Keratinocyte (primary cell): ENCODE measurements around the gene MMP2. TPM values are rescaled to one million over a fixed set of nuclear protein-coding genes. Genes with fewer than 3 reads are reported as not detected.

Source experiments
- DNase-seq: peaks from one replicate; pipeline ENCODE4 v3.0.0-alpha.2; 2011; ENCODE audit warnings: low read depth, missing footprints, low spot score
- FAIRE-seq: peaks from 2 replicates; lab custom pipeline; 2011; peaks lifted over from hg19 to GRCh38; lab: Jason Lieb, UNC
- H2AFZ ChIP-seq: 2 replicates; pipeline ENCODE4 v1.6.0; 2012; ENCODE audit warnings: low read length, control low read depth, inconsistent platforms; ENCODE audit not compliant: control insufficient read depth
- H3K27ac ChIP-seq: 2 replicates; pipeline ENCODE4 v1.5.1; 2011; ENCODE audit warnings: low read length; ENCODE audit not compliant: control insufficient read depth, insufficient read depth
- H3K27me3 ChIP-seq: 3 replicates; pipeline ENCODE4 v1.6.0; 2011; ENCODE audit warnings: low read length; ENCODE audit not compliant: control insufficient read depth, insufficient read depth; ENCODE audit errors: extremely low read depth
- H3K36me3 ChIP-seq, 2 experiments: 2 replicates in 1 of 2; 3 replicates in 1 of 2; pipeline ENCODE4 v1.5.1; 2011; ENCODE audit warnings: low read length in 2 of 2, mild to moderate bottlenecking in 1 of 2; ENCODE audit not compliant: control insufficient read depth in 2 of 2, insufficient read depth in 2 of 2; ENCODE audit errors: extremely low read depth in 1 of 2
- H3K4me1 ChIP-seq: 3 replicates; pipeline ENCODE4 v1.5.1; 2011; ENCODE audit warnings: low read length; ENCODE audit not compliant: control insufficient read depth, insufficient read depth; ENCODE audit errors: extremely low read depth
- H3K4me2 ChIP-seq: 3 replicates; pipeline ENCODE4 v1.6.0; 2011; ENCODE audit warnings: low read depth, low read length; ENCODE audit not compliant: control insufficient read depth, insufficient read depth; ENCODE audit errors: extremely low read depth
- H3K4me3 ChIP-seq, 3 experiments: fragments of 200-600 bp in 1 of 3; sonication (generic) in 1 of 3; 2 replicates in 2 of 3; 3 replicates in 1 of 3; pipeline ENCODE4 v1.5.1; 2011 to 2016; ENCODE audit warnings: low read length in 3 of 3, mild to moderate bottlenecking in 3 of 3, control low read depth in 2 of 3, inconsistent platforms in 1 of 3, low read depth in 1 of 3, mixed read lengths in 1 of 3, mixed run types in 1 of 3, moderate library complexity in 1 of 3; ENCODE audit not compliant: control insufficient read depth in 2 of 3, insufficient read depth in 2 of 3; ENCODE audit errors: extremely low read depth in 1 of 3
- H3K79me2 ChIP-seq: 2 replicates; pipeline ENCODE4 v1.6.0; 2012; ENCODE audit warnings: low read length; ENCODE audit not compliant: control insufficient read depth, insufficient read depth
- H3K9ac ChIP-seq: 3 replicates; pipeline ENCODE4 v1.6.0; 2011; ENCODE audit warnings: low read length; ENCODE audit not compliant: control insufficient read depth, insufficient read depth; ENCODE audit errors: extremely low read depth
- H3K9me1 ChIP-seq: 3 replicates; pipeline ENCODE4 v1.6.0; 2011; ENCODE audit warnings: low read length; ENCODE audit not compliant: control insufficient read depth, insufficient read depth; ENCODE audit errors: extremely low read depth
- H3K9me3 ChIP-seq: 2 replicates; pipeline ENCODE4 v1.5.1; 2012; ENCODE audit warnings: low read depth, low read length; ENCODE audit not compliant: control insufficient read depth
- H4K20me1 ChIP-seq: 3 replicates; pipeline ENCODE4 v1.6.0; 2011; ENCODE audit warnings: low read length; ENCODE audit not compliant: control insufficient read depth, insufficient read depth; ENCODE audit errors: extremely low read depth
- EZH2 ChIP-seq: IDR thresholded peaks from one replicate; pipeline ENCODE4 v1.6.1; 2012; ENCODE audit warnings: inconsistent platforms, mild to moderate bottlenecking, low read length, moderate library complexity
- dilution Hi-C: fragments of 300-500 bp; cut with MboI; formaldehyde crosslinking; loops from one replicate; pipeline ENCODE4 v1.7.0; 2020; ENCODE audit warnings: low sequenced_read_pairs; ENCODE audit not compliant: extremely low pct_ligation_motif_present
- polyA plus RNA-seq, 5 experiments: library from polyadenylated mRNA; depleted of rRNA in 3 of 5; stranded (reverse) in 3 of 5; stranded (forward) in 1 of 5; unstranded in 1 of 5; fragments of >200 nt; gene quantifications; 1 replicate in 1 of 5; 2 replicates in 3 of 5; 3 replicates in 1 of 5; pipeline versions ENCODE4 v1.2.1 to v1.2.3, GENCODE V29; 2011 to 2012; ENCODE audit warnings: missing spikeins in 2 of 5, low read depth in 1 of 5, low replicate concordance in 1 of 5
- TF ChIP-seq, protein P1 (sequence below), 3 experiments: IDR thresholded peaks in 1 of 3; conservative IDR thresholded peaks in 1 of 3; optimal IDR thresholded peaks in 1 of 3; 2 replicates in 2 of 3; 3 replicates in 1 of 3; pipeline versions ENCODE3 to v1.5.1; 2011; ENCODE audit warnings: low read length in 3 of 3, mild to moderate bottlenecking in 3 of 3, moderate library complexity in 2 of 3, control low read depth in 1 of 3, inconsistent platforms in 1 of 3; ENCODE audit not compliant: insufficient read depth in 2 of 3; ENCODE audit errors: extremely low read depth in 1 of 3

MMP2 gene
- polyA plus RNA-seq, 1 donor (not counting 4 experiments of a cell fraction or from before 2014, with no cell fraction given), result 59.2 TPM

DNA sequence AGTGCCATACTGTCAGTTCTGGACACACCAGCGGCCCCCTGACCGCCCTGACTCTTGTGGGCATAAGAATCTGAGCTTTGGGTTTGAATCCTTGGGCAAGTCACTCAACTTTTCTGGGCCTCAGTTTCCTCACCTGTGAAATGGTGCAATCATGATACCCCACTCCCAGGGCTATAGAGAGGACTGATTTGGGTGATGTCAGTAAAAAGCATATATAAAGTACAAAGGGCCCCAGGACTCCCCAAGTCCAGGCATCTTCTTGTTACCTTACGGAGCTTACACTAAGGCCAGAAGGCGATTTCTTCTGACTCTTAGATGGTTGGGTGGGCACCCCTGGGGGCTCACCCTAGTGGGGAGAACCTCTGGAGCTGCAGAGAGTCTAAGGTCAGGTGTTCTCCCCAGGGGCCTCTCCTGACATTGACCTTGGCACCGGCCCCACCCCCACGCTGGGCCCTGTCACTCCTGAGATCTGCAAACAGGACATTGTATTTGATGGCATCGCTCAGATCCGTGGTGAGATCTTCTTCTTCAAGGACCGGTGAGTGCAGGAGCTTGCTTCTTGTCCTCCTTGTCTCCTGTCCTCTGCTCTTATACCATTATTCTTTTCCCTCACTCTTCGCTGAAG lies 13.9 kb downstream of the MMP2 start:
- Histone ChIP-seq H3K9me1 (no peaks in the 10 kb centered on the region), H3K4me2 (no peak overlapping the region), H3K79me2 (no peaks in the 10 kb centered on the region), H3K27ac (no peak overlapping the region), H4K20me1 (no peaks in the 10 kb centered on the region), H2AFZ (no peak overlapping the region), H3K9me3 (no peaks in the 10 kb centered on the region), H3K9ac (no peak overlapping the region), H3K4me1 (peaks cover 36% of the 10 kb centered on the region), H3K27me3 (no peaks in the 10 kb centered on the region), H3K36me3 (peaks cover 0 to 3% of the 10 kb centered on the region in 2 experiments), H3K4me3 (no peak overlapping the region)
- dilution Hi-C loops, result no loop called here
- TF ChIP-seq, protein P1, sequence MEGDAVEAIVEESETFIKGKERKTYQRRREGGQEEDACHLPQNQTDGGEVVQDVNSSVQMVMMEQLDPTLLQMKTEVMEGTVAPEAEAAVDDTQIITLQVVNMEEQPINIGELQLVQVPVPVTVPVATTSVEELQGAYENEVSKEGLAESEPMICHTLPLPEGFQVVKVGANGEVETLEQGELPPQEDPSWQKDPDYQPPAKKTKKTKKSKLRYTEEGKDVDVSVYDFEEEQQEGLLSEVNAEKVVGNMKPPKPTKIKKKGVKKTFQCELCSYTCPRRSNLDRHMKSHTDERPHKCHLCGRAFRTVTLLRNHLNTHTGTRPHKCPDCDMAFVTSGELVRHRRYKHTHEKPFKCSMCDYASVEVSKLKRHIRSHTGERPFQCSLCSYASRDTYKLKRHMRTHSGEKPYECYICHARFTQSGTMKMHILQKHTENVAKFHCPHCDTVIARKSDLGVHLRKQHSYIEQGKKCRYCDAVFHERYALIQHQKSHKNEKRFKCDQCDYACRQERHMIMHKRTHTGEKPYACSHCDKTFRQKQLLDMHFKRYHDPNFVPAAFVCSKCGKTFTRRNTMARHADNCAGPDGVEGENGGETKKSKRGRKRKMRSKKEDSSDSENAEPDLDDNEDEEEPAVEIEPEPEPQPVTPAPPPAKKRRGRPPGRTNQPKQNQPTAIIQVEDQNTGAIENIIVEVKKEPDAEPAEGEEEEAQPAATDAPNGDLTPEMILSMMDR (optimal IDR thresholded peaks at IDR 0.05 in 1 of 3, IDR thresholded peaks at IDR 0.05 in 1 of 3, conservative IDR thresholded peaks at IDR 0.05 in 1 of 3; ENCODE audit: extremely low read depth in 1 of 3, insufficient read depth in 2 of 3, low read length in 3 of 3), result no peak
- DNase-seq (no peak), FAIRE-seq (no peak)

DNA sequence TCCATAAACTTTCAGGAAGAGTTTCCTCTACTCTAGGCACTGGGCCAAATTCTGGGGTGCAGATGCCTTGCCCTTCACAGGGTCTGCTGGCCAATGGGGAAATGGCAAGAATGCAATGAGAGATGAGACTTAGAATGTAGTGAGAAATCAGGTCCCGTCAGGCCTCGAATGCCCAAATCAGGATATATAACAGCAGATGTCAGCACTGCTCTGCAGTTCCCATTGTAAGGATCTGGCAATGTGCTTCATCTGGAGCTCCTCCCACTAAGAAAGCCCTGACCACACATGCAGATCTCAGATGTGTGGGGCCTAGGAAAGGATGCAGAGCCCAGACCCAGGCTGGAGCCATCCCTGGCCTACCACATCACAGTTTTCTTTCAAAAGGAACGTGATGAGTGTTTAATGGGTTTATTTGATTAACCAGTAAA lies 16.0 kb downstream of the MMP2 start:
- peaks cover 53% of the 10 kb centered on the region for H3K4me1 ChIP-seq
- peak; percentile 94 for FAIRE-seq

More for the DNA sequence above, 16.0 kb downstream of the MMP2 start:
- Histone ChIP-seq H3K4me3 (no peak overlapping the region), H3K79me2 (no peaks in the 10 kb centered on the region), H3K9ac (no peak overlapping the region), H3K9me3 (no peaks in the 10 kb centered on the region), H3K27me3 (no peaks in the 10 kb centered on the region), H4K20me1 (no peaks in the 10 kb centered on the region), H3K4me2 (no peak overlapping the region), H2AFZ (no peak overlapping the region), H3K36me3 (no peaks in the 10 kb centered on the region), H3K9me1 (no peaks in the 10 kb centered on the region), H3K27ac (peak overlapping the region; percentile 77)
- TF ChIP-seq EZH2, result no peak
- TF ChIP-seq, protein P1 (optimal IDR thresholded peaks at IDR 0.05 in 1 of 3, IDR thresholded peaks at IDR 0.05 in 1 of 3, conservative IDR thresholded peaks at IDR 0.05 in 1 of 3; ENCODE audit: extremely low read depth in 1 of 3, insufficient read depth in 2 of 3, low read length in 3 of 3), result peak; percentile 46 to 90 (median 67)
- dilution Hi-C loops, result no loop called here
- no peak for DNase-seq
